ENCODE data around the gene ITPRID1.

ITPRID1 gene

DNA sequence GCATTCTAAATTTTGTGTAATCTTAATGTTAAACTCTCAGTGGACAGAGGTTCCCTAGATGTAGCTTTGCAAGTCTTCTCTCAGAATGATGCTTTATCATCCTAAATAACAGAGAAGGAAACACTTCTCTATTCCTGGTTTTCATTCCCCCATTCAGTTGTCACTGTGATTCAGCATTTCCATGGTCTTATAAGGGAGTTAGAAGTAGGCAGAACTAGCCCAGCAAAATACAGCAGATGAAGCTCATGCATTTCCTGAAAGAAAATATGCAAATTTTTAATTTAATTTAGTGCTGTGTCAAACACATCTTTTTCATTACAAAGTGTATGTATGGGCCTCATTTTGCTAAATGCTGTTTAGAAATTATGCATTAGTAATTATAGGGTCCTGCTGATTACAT, 70.1 kb downstream of the ITPRID1 start:
- Histone ChIP-seq H3K4me2 (ENCODE audit: low read depth, low read length, poor library complexity, severe bottlenecking) (no peak overlapping the region), H3F3A (ENCODE audit: insufficient read depth) (no peaks in the 10 kb centered on the region), H3K27me3 (ENCODE audit: low read length) (no peaks in the 10 kb centered on the region), H3K27ac (ENCODE audit: low read depth, low read length) (no peak overlapping the region), H3K36me3 (ENCODE audit: low read length) (no peaks in the 10 kb centered on the region), H3K9ac (ENCODE audit: low read length) (no peak overlapping the region), H3K9me2 (replicated peaks; ENCODE audit: insufficient read depth, low read length) (no peaks in the 10 kb centered on the region), H3K79me2 (ENCODE audit: insufficient read depth, low read length) (no peaks in the 10 kb centered on the region), H3K4me3 (ENCODE audit: insufficient read depth, low read length, poor library complexity, severe bottlenecking) (no peak overlapping the region), H3K9me3 (ENCODE audit: insufficient read depth, low read length) (no peaks in the 10 kb centered on the region), H4K20me1 (ENCODE audit: low read depth, low read length) (no peaks in the 10 kb centered on the region), H2AFZ (ENCODE audit: low read depth, low read length, severe bottlenecking) (no peak overlapping the region)
- TF ChIP-seq EZH2phosphoT487 (conservative IDR thresholded peaks at IDR 0.05; ENCODE audit: low read length) (no peak), CTCF (IDR thresholded peaks at IDR 0.05; ENCODE audit: insufficient read depth, low read length, poor library complexity, severe bottlenecking) (no peak)

GRCh38 chr7:31595390-31595789, 81.5 kb downstream of the ITPRID1 start:
- Histone ChIP-seq H3K79me2 (ENCODE audit: insufficient read depth, low read length) (no peaks in the 10 kb centered on the region), H3F3A (ENCODE audit: insufficient read depth) (no peaks in the 10 kb centered on the region), H3K9ac (ENCODE audit: low read length) (no peak overlapping the region), H3K4me2 (ENCODE audit: low read depth, low read length, poor library complexity, severe bottlenecking) (no peak overlapping the region), H3K9me3 (ENCODE audit: insufficient read depth, low read length) (no peaks in the 10 kb centered on the region), H3K27ac (ENCODE audit: low read depth, low read length) (no peak overlapping the region), H3K27me3 (ENCODE audit: low read length) (no peaks in the 10 kb centered on the region; the same call in 1 of the 2 replicates), H3K4me3 (ENCODE audit: insufficient read depth, low read length, poor library complexity, severe bottlenecking) (no peak overlapping the region), H2AFZ (ENCODE audit: low read depth, low read length, severe bottlenecking) (no peak overlapping the region), H3K9me2 (replicated peaks; ENCODE audit: insufficient read depth, low read length) (no peaks in the 10 kb centered on the region), H4K20me1 (ENCODE audit: low read depth, low read length) (no peaks in the 10 kb centered on the region), H3K36me3 (ENCODE audit: low read length) (no peaks in the 10 kb centered on the region)
- TF ChIP-seq EZH2phosphoT487 (conservative IDR thresholded peaks at IDR 0.05; ENCODE audit: low read length): no peak
- TF ChIP-seq CTCF (IDR thresholded peaks at IDR 0.05; ENCODE audit: insufficient read depth, low read length, poor library complexity, severe bottlenecking): no peak

DNA sequence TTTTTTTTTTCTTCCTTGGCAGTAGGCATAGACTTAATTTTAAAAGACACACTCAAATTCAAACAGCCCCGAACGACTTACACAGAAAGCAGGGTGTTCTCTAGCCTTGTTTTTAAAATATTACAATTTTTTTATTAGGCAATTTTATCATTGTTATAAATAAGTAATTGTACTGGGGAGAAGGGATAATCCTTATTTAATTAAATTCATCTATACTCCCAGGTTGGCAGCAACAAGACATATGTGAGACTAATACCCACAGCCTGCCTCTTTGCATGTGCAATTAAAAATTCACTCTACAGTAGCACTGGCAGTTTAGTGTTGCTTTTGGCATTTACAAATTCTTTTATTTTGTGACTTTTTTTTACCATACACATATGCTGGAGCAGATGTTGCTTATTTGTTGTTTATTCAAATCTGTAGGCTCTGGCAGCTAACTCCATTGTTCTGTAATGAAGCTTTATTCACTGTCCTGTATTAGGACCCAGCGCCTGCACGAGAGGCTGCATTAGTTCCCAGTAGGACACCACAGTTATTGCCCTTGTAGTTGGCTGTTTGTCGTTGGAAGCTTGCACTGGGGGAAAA, 88.2 kb downstream of the ITPRID1 start:
- H3F3A ChIP-seq (ENCODE audit: insufficient read depth): no peaks in the 10 kb centered on the region
- TF ChIP-seq CTCF (IDR thresholded peaks at IDR 0.05; ENCODE audit: insufficient read depth, low read length, poor library complexity, severe bottlenecking): no peak
- TF ChIP-seq EZH2phosphoT487 (conservative IDR thresholded peaks at IDR 0.05; ENCODE audit: low read length): no peak
- no peaks in the 10 kb centered on the region for H4K20me1 ChIP-seq (ENCODE audit: low read depth, low read length)
- no peaks in the 10 kb centered on the region for H3K9me2 ChIP-seq (replicated peaks; ENCODE audit: insufficient read depth, low read length)
- no peak overlapping the region for H2AFZ ChIP-seq (ENCODE audit: low read depth, low read length, severe bottlenecking)
- H3K9me3 ChIP-seq (ENCODE audit: insufficient read depth, low read length): no peaks in the 10 kb centered on the region
- H3K36me3 ChIP-seq (ENCODE audit: low read length): no peaks in the 10 kb centered on the region
- H3K27ac ChIP-seq (ENCODE audit: low read depth, low read length): no peak overlapping the region
- no peaks in the 10 kb centered on the region for H3K27me3 ChIP-seq (ENCODE audit: low read length)
- no peak overlapping the region for H3K9ac ChIP-seq (ENCODE audit: low read length)
- H3K4me2 ChIP-seq (ENCODE audit: low read depth, low read length, poor library complexity, severe bottlenecking): no peak overlapping the region
- no peaks in the 10 kb centered on the region for H3K79me2 ChIP-seq (ENCODE audit: insufficient read depth, low read length)
- H3K4me3 ChIP-seq (ENCODE audit: insufficient read depth, low read length, poor library complexity, severe bottlenecking): no peak overlapping the region
